Esophagus squamous epithelium (tissue), 5 donors: Measurements from ENCODE around the gene DDR2. TPM values are rescaled to one million over a fixed set of nuclear protein-coding genes. Genes with fewer than 3 reads are reported as not detected.

Experiments used
- DNase-seq: peaks from one replicate; lab custom pipeline; 2025; lab: John Stamatoyannopoulos, UW
- H3K27ac ChIP-seq, 4 donors: fragments of 200-600 bp; sonication (generic); one replicate each; pipeline ENCODE4 v1.5.1; 2016 to 2019; ENCODE audit warnings: mild to moderate bottlenecking in 1 of 4
- H3K27me3 ChIP-seq, 4 donors: fragments of 200-600 bp; sonication (generic); 1 replicate in 3 of 4; 2 replicates in 1 of 4; pipeline versions ENCODE4 v1.5.1 to v1.6.0; 2017 to 2021; ENCODE audit warnings: antibody characterized with exemption in 1 of 4
- H3K36me3 ChIP-seq, 3 donors: fragments of 200-600 bp; sonication (generic); one replicate each; pipeline ENCODE4 v1.5.1; 2016 to 2019
- H3K4me1 ChIP-seq, 3 donors: fragments of 200-600 bp; sonication (generic); one replicate each; pipeline ENCODE4 v1.5.1; 2017 to 2019
- H3K4me3 ChIP-seq, 4 donors: fragments of 200-600 bp; sonication (generic); 1 replicate in 3 of 4; 2 replicates in 1 of 4; pipeline ENCODE4 v1.5.1; 2016 to 2019; ENCODE audit warnings: mild to moderate bottlenecking in 2 of 4, moderate library complexity in 1 of 4
- H3K9me3 ChIP-seq, 3 donors: fragments of 200-600 bp; sonication (generic); one replicate each; pipeline ENCODE4 v1.5.1; 2016 to 2019
- POLR2A ChIP-seq, 4 donors: fragments of 450-650 bp; IDR thresholded peaks; one replicate each; pipeline ENCODE4 v1.6.1; 2017; ENCODE audit warnings: antibody characterized with exemption in 4 of 4, mild to moderate bottlenecking in 4 of 4, moderate library complexity in 3 of 4
- WGBS, 2 donors: methylation state at CpG; one replicate each; pipeline ENCODE4 v1.1.5; 2018; 5-methylcytosine and 5-hydroxymethylcytosine counted together
- intact Hi-C: fragments of 100-400 bp; cut with DNase I; formaldehyde crosslinking; loops from one replicate; pipeline ENCODE4 v1.15.0; 2022
- total RNA-seq, 4 donors: library from RNA; depleted of rRNA; stranded (reverse); fragments of >200 nt; gene quantifications; one replicate each; pipeline ENCODE4 v1.1.0, GENCODE V29; 2016
- TF ChIP-seq, protein P1 (sequence below), 6 experiments: fragments of 450-650 bp in 4 of 6; fragments of 200-600 bp in 2 of 6; sonication (generic) in 2 of 6; IDR thresholded peaks; one replicate each; pipeline ENCODE4 v1.5.1; 2016 to 2019; ENCODE audit warnings: antibody characterized with exemption in 6 of 6, mild to moderate bottlenecking in 4 of 6, moderate library complexity in 4 of 6
- donor health status: DM: yes; HTN: yes; CAD: no.

DDR2 gene
- total RNA-seq, 4 donors from 2014 or later = 1.5 to 88.1 (median 15.9) TPM

GRCh38 chr1:162662013-162662412 lies 29.7 kb downstream of the DDR2 start:
- intact Hi-C loops = no loop called here
- no peak for DNase-seq
- Histone ChIP-seq H3K27me3 (no peaks in the 10 kb centered on the region), H3K4me3 (no peak overlapping the region), H3K4me1 (peaks cover 0 to 19% (median 4%) of the 10 kb centered on the region in 3 donors), H3K27ac (no peak overlapping the region), H3K9me3 (no peaks in the 10 kb centered on the region), H3K36me3 (no peaks in the 10 kb centered on the region)
- TF ChIP-seq, protein P1, sequence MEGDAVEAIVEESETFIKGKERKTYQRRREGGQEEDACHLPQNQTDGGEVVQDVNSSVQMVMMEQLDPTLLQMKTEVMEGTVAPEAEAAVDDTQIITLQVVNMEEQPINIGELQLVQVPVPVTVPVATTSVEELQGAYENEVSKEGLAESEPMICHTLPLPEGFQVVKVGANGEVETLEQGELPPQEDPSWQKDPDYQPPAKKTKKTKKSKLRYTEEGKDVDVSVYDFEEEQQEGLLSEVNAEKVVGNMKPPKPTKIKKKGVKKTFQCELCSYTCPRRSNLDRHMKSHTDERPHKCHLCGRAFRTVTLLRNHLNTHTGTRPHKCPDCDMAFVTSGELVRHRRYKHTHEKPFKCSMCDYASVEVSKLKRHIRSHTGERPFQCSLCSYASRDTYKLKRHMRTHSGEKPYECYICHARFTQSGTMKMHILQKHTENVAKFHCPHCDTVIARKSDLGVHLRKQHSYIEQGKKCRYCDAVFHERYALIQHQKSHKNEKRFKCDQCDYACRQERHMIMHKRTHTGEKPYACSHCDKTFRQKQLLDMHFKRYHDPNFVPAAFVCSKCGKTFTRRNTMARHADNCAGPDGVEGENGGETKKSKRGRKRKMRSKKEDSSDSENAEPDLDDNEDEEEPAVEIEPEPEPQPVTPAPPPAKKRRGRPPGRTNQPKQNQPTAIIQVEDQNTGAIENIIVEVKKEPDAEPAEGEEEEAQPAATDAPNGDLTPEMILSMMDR (IDR thresholded peaks at IDR 0.05) = no peak
- TF ChIP-seq POLR2A (IDR thresholded peaks at IDR 0.05) = no peak

DNA sequence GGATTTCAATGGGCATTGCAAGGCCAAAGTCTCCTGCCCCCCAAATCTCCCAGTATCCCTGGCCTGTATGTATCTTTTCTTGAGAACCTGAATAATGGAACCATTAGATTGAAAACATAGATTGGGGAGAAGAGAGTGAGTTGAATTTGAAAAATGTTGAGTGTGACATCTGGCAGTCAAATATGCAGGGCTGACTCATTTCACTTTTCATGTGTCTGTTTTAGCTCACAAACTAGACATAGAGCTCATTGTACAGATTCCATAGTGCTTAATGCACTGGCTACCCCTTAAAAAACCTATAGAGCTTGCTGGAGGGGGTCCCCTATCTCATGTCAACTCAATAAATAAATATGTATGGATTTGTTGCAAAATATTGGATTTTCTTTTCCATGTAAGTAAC lies 30.8 kb downstream of the DDR2 start:
- H3K4me3 ChIP-seq = no peak overlapping the region
- no peaks in the 10 kb centered on the region for H3K36me3 ChIP-seq
- no peaks in the 10 kb centered on the region for H3K9me3 ChIP-seq
- H3K4me1 ChIP-seq = peaks cover 0 to 19% (median 4%) of the 10 kb centered on the region in 3 donors
- intact Hi-C loops = no loop called here
- no peak for DNase-seq
- TF ChIP-seq, protein P1 (IDR thresholded peaks at IDR 0.05) = no peak
- no peak for TF ChIP-seq POLR2A (IDR thresholded peaks at IDR 0.05)
- no peak overlapping the region for H3K27ac ChIP-seq
- H3K27me3 ChIP-seq = no peaks in the 10 kb centered on the region

DNA sequence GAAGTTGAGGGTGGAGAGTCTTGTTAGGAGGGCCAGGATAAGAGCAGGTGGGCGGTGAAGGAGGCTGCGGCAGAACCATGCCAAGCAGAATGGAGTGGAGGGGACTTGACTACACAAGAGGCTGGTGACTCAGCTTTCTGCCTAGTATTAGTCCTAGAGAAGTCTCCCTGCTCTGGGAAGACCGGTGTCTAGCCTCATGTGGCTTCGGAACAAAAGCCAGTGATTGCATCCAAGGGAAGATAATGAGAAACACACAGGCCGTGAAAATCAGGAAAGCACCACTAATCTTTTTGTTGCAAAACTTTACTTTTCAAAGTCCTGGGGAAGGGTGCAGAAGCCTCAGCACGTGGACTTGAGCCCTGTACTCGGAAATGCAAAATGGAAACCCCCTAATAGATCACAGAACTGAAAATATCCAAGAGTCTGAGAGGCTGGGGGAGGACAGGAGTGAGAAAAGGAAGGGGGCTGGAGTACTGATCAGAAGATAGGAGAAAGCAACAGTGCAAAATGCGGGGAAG lies 31.4 kb downstream of the DDR2 start:
- 32 to 33% methylated on average over 8 of the region's 8 CpGs for WGBS, 2 donors
- Histone ChIP-seq H3K4me1 (peaks cover 0 to 19% (median 4%) of the 10 kb centered on the region in 3 donors), H3K9me3 (no peaks in the 10 kb centered on the region), H3K4me3 (no peak overlapping the region), H3K27ac (no peak overlapping the region), H3K36me3 (no peaks in the 10 kb centered on the region), H3K27me3 (no peaks in the 10 kb centered on the region)
- TF ChIP-seq, protein P1 (IDR thresholded peaks at IDR 0.05) = no peak
- no peak for TF ChIP-seq POLR2A (IDR thresholded peaks at IDR 0.05)
- intact Hi-C loops = no loop called here
- no peak for DNase-seq

DNA sequence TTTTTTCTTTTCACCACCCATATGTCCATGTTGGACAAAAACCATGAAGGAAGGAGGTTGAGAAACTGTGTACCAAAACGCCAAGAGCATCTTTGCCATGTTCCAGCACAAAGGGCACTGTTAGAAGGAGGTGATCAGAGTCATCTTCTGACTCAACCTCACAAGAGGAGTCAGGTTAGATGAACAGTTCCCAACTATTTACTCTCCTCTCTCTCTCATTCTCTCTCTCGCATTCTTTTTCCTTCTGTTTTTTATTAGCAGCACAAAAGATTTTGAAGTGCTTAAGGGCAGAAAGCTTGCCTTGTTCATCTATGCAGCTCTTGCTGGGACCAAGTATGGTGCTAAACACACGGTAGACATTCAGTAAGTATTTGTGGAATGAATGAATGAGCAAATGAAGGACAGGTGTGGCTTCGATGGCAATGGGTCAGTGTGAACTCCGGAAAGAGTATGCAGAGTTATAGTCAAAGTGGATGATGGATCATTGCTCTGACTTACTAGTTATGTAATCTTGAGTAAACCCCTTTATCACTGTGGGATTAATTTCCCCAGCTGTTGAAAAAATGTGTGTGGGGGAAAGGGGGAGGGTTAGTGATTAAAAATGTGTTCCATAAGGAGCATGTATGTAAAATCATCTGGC lies 33.9 kb downstream of the DDR2 start:
- Histone ChIP-seq H3K4me1 (peaks cover 0 to 29% (median 10%) of the 10 kb centered on the region in 3 donors), H3K27me3 (no peaks in the 10 kb centered on the region), H3K36me3 (no peaks in the 10 kb centered on the region), H3K9me3 (no peaks in the 10 kb centered on the region), H3K4me3 (no peak overlapping the region), H3K27ac (no peak overlapping the region)
- intact Hi-C loops = no loop called here
- TF ChIP-seq POLR2A (IDR thresholded peaks at IDR 0.05) = no peak
- TF ChIP-seq, protein P1 (IDR thresholded peaks at IDR 0.05) = no peak
- DNase-seq = no peak
- 68 to 75% methylated on average over 4 to 5 of the region's 5 CpGs for WGBS, 2 donors

- 47 to 55% methylated on average over 2 of the region's 2 CpGs for WGBS, 2 donors
- no peaks in the 10 kb centered on the region for H3K36me3 ChIP-seq
Measured at GRCh38 chr1:162667381-162668080, 35.3 kb downstream of the DDR2 start.

More at GRCh38 chr1:162667381-162668080, 35.3 kb downstream of the DDR2 start:
- DNase-seq = no peak
- TF ChIP-seq, protein P1 (IDR thresholded peaks at IDR 0.05) = no peak
- TF ChIP-seq POLR2A (IDR thresholded peaks at IDR 0.05) = no peak
- no peaks in the 10 kb centered on the region for H3K27me3 ChIP-seq
- intact Hi-C loops = no loop called here
- H3K9me3 ChIP-seq = no peaks in the 10 kb centered on the region
- peaks cover 0 to 44% (median 16%) of the 10 kb centered on the region in 3 donors for H3K4me1 ChIP-seq
- H3K4me3 ChIP-seq = no peak overlapping the region
- H3K27ac ChIP-seq = no peak overlapping the region
